G401 (cell line): ENCODE data around the gene SLC17A1. TPM values are rescaled to one million over a fixed set of nuclear protein-coding genes. Genes with fewer than 3 reads are reported as not detected.

Experiments
- DNase-seq: peaks from one replicate; pipeline ENCODE4 v3.0.0-alpha.2; 2015; ENCODE audit warnings: low spot score
- in situ Hi-C: cut with HindIII; loops from 2 replicates; pipeline ENCODE4 v1.10.0; 2016; ENCODE audit warnings: low sequenced_read_pairs, mixed read lengths
- total RNA-seq: library from RNA; depleted of rRNA; stranded (reverse); fragments of >200 nt; shearing (Covaris generic); gene quantifications from 2 replicates; pipeline ENCODE4 v1.2.3, GENCODE V29; 2014; rRNA removed

The SLC17A1 gene, protein sequence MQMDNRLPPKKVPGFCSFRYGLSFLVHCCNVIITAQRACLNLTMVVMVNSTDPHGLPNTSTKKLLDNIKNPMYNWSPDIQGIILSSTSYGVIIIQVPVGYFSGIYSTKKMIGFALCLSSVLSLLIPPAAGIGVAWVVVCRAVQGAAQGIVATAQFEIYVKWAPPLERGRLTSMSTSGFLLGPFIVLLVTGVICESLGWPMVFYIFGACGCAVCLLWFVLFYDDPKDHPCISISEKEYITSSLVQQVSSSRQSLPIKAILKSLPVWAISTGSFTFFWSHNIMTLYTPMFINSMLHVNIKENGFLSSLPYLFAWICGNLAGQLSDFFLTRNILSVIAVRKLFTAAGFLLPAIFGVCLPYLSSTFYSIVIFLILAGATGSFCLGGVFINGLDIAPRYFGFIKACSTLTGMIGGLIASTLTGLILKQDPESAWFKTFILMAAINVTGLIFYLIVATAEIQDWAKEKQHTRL
- total RNA-seq: not detected in 2 replicates

DNA sequence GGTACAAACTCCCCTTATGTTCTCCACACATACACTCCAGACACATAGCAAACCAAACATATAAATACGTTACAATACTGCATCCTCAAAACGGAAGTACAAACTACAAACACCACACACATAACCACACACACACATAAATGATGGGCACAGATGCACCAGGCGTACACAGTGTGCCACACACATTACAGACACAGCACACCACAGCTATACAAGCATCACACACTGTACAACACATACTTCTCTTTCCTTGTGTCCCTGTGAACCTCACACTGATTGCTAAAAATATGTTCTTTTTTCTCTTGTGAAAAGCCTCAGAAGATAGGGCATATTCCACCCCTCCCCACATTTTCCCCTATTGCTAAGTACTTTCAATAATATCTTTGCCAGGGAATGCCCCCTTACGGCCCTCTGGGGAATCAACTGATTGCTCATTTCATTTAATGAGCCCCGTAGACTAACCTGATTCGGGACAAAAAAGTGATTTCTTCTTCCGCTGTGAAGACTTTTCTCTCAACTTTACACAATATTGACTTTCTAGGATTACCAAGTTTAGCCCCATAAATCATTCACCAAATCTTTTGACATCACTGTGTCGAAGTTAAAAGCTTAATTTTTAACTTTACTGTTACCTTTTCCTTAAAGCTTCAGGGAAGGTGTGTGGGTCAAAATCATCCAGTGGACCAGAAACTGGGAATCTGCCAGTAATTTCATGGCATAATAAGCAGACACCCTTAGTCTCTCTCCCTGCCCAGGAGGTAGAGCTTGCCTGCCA lies at the start of gene SLC17A1:
Gene SLC17A1, minus strand, starts transcription at position 521 of the 775 bp plus-strand sequence. CDS start 1,495 bp downstream, outside the sequence.
- DNase-seq: no peak
- in situ Hi-C loops: no loop called here

DNA sequence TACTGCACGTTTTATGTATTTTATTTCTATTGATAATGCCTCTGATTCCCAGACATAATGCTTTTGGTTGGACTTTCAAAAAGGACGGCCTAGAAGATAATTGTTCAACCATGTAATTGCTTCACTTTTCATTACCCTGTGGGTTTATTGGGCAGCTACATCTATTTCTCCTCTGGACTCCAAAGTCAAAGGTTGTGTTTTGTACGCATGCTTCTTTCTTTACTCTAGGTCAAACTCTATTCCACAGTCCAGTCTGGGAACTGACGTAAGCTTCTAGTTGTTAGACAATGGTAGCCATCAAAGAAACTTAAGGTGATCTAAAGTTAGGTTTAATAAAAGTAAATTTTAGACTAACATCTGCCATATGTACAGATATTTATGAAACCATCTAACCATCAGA lies 48.7 kb upstream of the SLC17A1 start:
- in situ Hi-C loops: no loop called here

DNA sequence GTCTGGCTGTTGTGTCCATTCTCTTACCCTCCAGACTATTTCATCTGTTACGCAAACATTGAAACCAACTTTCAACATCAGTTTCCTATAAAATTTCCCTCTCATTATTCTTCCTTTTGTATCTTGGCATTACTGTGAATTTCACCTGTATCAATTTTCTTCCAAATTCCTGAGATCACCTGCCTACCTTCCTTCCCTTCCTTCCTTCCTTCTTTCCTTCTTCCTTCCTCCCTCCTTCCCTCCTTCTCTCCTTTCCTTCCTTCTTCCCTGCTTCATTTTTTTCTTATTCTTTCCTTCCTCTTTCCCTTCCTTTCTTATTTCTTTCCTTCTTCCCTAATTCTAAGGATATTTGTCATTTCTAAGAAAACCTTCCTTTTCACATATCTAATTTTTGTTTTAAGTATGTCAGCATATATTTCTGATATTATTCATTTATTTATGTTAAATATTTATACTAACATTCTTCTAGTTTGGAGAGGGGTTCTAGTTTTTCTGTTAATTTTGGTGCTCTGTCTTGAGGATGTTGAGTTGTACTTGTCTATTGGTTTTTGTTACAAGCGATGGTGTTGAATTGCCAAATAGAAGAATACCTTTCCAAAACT lies 47.0 kb upstream of the SLC17A1 start:
- no peak for DNase-seq
- in situ Hi-C loops: no loop called here

More for the DNA sequence above, 48.7 kb upstream of the SLC17A1 start:
- no peak for DNase-seq

DNA sequence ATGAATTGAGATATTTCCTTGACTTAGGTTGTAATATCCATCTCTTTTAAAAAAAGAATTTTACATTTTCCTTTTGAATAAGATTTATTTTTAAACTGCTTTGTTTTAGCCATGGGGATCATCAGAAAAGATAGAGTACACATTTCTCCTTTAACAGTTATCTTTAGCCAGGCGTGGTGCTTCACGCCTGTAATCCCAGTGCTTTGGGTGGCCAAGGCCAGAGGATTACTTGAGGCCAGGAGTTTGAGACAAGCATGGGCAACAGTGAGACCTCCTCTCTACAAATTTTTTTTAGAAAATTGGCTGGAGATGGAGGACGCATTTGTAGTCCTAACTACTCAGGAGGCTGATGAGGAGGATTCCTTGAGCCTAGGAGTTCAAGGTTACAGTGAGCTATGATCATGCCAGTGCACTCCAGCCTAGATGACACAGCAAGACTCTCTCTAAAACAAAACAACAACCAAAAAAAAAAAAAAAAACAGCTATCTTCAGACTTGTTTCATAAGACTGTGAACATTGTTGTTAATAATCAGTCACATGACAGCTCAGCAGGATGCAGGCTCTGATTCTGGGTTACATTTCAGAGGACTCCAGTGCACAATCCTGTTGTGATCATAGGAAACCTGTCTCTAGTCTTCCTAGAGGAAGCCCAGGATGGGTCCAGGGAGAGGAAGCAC lies 44.2 kb upstream of the SLC17A1 start:
- in situ Hi-C loops: no loop called here
- DNase-seq: no peak

DNA sequence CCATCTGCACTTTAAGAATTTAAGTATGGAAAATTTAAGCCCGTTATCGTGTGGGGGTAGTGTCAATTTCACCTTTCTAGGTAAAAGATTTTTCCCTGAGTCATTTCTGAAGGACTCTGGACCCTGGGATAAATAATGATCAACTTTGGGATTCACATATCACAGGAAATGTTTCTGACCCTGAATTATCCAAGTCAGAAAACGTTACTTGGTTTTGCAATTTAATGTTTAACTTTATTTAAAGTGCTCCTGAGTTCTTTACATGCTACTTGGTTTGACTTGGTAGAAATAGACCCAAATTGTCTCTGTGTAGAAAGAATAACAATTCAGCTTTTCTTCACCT lies 43.7 kb upstream of the SLC17A1 start:
- DNase-seq: no peak
- in situ Hi-C loops: no loop called here

DNA sequence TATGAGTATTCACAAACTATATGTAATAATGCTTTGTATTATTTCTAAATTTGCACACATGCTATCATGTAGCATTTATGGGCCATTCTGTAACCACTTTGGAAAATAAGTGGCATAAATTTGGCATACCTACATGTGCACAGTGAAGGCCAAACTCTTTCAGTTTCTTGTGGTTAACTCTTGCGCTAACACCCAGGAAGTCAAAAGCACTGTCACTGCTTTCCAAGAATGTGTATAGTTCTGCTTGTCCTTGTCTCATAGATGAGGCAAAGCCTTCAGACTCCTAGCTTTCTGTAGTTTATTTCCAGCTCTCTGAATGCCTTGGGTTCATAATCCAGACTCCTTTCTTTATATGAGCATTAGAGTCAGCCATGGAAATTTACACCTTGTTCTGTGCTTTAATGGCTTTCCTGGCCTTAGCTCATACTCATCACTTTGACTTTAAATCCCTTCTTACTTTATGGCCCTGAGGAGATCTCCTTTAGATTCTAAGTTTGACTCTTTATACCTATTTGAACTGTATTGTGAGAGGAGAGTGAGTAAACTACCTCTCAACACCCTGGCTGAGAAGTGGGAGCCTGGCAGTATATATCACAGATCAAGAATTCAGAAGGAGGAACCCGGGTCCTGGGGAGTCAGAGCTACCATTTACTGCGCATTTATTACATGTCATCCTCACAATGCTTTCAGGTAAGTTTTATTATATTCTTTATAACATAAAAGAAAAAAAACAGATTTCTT lies 43.1 kb upstream of the SLC17A1 start:
- in situ Hi-C loops: no loop called here
- DNase-seq: no peak

DNA sequence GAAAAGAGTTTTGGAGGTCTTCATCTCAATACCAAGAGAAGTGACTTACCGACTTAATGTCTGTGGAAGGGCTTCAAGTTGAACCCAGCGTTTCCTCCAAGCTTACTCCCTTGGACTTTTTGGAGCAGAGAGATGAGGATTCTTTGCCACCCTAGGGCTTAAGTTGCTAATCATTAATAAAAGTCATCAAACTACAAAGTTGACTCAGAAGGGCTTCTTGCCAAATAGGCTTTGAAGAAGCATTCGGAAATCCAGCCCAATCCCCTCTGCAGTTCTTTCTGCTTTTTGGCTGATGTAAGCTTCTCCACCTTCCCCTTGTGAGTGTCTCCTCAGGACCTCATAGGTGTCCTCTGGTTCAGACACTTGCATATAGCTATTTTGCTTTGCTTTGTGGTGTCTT lies 42.3 kb upstream of the SLC17A1 start, which contains the start of gene SLC17A3:
Gene SLC17A3, minus strand, starts transcription at position 126 of the 400 bp plus-strand sequence. CDS start 5,856 bp downstream, outside the sequence.
- no peak for DNase-seq
- in situ Hi-C loops: no loop called here

DNA sequence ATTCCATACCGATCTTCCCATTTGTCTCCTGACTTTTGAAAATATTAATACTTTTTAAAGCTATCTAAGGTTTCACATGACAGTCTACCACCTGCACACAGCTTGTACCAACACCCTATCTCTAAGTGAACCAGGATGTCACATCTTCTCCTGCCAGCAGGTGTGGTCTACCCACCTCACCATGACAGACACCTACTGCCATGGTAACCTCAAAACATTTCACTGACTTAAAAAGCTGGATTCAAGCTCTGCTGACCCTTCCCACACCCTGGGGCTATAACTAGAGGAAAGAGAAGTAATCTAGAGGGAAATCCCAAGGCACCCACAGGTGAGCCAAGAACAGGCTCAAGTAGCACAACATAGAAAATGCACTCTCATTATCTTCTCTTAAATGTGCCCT lies 41.0 kb upstream of the SLC17A1 start:
- no peak for DNase-seq
- in situ Hi-C loops: no loop called here

DNA sequence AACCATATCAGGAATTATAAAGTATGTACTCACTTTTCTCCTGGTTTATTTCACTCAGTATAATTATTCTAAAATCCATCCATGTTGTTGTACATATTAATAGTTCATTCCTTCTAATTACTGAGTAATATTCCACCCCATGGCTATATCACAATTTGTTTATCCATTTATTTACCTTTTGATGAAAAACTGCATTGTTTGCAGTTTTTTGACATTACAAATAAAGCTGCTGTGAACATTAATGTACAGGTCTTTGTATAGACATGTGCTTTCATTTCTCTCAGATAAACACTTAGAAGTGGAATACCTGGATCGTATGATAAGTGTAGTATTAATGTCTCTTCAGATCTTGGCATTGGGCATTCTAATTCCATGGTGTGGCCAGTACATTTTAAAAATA lies 38.0 kb upstream of the SLC17A1 start:
- in situ Hi-C loops: no loop called here
- DNase-seq: no peak

DNA sequence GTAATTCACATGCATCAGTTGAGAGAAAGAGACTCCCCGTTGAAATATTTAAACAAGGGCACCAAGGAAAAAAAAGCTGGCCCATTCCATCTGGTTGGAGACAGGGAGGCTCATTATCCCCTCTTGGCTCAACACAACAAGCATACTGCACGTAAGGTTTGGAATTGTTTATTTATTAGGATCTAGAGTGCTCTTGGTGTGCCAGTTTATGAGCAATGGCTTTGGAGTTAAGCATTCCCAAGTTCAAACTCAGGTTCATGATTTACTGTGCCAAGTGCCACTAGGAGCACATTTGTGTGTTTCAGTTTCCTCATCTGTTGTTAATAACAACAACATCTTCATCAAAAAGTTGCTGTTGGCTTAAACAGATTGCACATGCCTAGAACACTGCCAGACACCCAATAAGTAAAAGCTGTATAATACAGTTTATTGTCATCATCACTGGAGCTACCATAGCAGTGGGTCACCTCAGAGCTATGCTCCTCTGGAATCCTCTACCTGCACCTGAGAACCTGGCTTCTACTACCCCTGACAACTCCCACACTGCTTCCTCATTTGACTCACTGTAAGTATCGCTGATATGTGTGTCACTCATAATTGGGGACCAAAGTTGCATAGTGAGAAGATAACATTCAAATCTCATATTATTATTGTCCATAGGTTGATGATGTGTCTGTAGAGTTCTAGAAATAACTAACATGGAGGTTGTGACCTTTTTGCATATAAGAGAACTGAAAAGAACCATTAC lies 36.8 kb upstream of the SLC17A1 start:
- in situ Hi-C loops: no loop called here
- no peak for DNase-seq

DNA sequence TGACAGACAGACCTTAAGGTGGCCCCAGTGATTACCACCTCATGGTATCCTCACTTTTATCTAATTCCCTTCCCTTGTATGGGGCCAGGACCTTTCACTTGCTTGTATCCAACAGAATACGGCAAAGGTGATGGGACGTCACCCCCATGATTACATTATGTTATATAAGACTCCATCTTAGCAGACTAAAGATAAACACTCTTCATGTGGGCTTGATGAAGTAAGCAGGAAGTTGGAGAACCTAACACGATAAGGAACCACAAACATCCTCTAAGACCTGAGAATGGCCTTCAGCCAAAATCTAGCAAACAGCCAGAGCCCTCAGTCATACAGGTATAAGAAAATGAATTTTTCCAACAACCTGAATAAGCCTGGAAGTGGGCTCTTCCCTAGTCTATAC lies 34.2 kb upstream of the SLC17A1 start:
- in situ Hi-C loops: no loop called here
- DNase-seq: no peak

DNA sequence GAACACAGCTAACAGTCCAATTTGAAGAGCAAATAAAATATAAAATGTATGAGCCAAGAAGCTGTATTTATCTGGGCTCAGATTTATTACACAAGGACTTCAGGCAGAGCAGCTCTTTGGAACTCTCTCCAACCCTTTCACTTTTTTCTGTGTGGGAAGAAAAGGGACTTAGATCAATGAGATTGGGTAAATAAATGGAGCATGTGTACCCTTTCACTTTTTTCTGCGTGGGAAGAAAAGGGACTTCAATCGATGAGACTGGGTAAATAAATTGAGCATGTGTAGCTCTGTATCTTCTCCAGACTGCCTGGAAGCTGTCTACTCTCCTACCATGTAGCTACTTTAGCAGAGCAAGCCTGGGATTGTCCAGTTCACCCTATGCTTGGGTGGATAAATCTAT lies 31.5 kb upstream of the SLC17A1 start:
- in situ Hi-C loops: no loop called here
- no peak for DNase-seq

DNA sequence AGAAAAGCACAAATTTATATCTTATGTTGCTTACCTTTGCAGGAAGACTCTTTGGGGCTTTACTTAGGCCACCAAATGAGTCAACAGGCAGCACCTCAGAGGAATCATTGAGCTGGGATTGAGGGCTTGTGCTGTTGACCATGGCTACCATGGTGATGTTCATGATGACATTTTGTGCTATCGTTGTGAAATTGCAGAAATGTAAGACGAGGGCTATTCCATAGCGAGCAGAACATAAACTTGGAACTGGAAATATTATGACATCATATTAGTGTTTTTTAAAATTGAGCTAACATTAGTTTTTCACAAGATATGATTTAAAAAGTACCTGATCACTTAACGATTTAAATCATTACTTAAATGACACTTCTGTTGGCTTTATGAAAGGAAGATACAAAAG lies 30.3 kb upstream of the SLC17A1 start:
- no peak for DNase-seq
- in situ Hi-C loops: no loop called here

DNA sequence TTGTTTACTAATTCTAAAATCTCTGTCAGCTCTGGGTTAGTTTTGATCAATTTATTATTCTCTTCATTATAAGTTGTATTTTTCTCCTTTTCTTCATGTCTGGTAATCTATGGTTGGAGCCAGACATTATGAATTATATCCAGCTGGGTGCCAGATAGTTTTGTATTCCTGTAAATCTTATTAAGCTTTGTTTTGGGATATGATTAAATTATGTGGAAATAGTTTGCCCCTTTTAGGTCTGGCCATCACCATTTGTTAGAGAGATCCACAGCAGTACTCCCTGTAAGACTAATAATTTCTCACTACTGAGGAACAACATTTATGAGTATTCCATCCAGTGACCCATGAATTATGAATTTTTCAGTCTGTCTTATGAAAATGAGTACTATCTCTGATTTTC lies 20.9 kb upstream of the SLC17A1 start:
- DNase-seq: no peak
- in situ Hi-C loops: no loop called here

DNA sequence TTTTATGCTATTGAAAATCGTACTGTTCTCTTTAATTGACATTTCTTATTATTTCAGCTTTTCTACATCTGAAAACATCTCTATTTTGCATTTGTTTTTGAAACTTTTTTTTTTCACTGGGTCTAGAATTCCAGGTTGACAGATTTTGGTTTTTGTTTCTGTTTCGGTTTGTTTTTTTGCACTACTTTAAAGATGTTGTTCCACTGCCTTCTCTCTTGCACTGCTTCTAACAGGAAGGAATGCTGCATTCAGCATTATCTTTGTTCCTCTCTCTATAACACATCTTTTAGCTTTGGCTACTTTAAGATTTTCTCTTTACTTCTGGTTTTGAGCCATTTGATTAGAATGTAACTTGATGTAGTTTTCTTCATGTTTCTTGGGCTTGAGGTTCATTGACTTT lies 20.1 kb upstream of the SLC17A1 start:
- DNase-seq: no peak
- in situ Hi-C loops: no loop called here

DNA sequence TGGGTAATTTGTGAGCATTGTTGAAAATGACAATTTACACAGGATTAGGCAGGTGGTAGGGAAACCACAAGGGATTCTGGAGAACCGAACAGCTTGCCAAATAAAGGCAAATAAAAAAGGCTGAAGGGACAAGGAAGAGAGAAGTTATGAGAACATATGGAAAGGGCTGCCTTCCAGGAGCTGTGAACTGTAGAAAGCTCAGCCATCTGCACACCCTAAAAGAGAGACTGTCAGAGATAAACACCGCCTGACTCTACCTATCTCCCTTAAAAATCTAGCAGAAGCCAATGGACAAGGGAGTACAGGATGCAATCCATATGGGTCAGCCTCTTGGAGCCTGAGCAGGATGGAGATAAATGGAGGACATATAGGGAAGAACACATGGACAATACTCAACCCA lies 12.7 kb upstream of the SLC17A1 start:
- in situ Hi-C loops: no loop called here
- peak; percentile 75 for DNase-seq

DNA sequence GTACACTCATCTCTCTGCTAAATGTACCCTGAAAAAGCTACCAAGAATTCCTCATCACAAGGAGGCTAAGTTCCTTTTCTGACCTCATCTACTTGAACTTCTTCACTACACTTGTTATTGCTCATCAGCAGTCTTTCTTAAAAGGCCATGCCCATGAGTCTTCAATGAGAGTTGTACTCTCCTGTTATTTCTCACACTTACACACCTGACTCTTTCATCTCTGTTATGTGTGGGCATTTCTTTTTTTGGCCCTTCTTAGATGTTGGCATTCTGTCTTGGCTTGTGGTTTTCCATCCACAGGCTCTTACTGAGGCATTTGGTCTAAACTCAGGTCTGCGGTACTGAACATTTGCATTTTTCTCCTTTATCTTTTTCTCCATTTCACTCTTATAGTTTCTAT lies 10.7 kb upstream of the SLC17A1 start:
- in situ Hi-C loops: no loop called here
- no peak for DNase-seq
